Fibroblast of pulmonary artery (primary cell): Measurements from ENCODE around the gene SLC35F3.

Source experiments
- DNase-seq: peaks from one replicate; pipeline ENCODE4 v3.0.0-alpha.2; 2010; ENCODE audit warnings: low read depth
- H3K4me3 ChIP-seq: replicated peaks from 2 replicates; pipeline ENCODE4 v1.5.1; 2011; ENCODE audit warnings: low read depth, mild to moderate bottlenecking, control low read depth, low read length, moderate library complexity
- TF ChIP-seq, protein P1 (sequence below): IDR thresholded peaks from 2 replicates; pipeline ENCODE4 v1.5.1; 2011; ENCODE audit warnings: mild to moderate bottlenecking, control low read depth, low read length, inconsistent platforms; ENCODE audit errors: missing control alignments

Gene SLC35F3

DNA sequence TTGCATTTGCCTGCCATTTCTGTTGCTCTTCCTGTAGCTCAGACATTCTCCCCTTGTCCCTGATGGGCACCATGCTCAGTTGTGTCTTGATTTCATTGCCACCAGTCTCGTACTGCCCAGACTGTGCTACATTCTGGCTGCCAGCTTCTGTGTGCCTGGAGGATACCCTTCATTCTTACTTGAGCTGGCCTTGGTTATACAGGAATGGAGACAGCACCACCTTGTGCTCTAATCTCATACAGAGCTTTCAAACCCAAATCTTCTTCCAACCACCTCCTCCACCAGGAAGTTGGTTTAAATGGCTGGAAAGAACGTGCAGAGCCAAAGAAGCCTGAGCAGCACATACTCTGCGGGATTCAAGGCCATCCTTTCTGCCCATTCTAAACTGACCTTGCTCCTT is 165.3 kb downstream of the SLC35F3 start:
- TF ChIP-seq, protein P1, sequence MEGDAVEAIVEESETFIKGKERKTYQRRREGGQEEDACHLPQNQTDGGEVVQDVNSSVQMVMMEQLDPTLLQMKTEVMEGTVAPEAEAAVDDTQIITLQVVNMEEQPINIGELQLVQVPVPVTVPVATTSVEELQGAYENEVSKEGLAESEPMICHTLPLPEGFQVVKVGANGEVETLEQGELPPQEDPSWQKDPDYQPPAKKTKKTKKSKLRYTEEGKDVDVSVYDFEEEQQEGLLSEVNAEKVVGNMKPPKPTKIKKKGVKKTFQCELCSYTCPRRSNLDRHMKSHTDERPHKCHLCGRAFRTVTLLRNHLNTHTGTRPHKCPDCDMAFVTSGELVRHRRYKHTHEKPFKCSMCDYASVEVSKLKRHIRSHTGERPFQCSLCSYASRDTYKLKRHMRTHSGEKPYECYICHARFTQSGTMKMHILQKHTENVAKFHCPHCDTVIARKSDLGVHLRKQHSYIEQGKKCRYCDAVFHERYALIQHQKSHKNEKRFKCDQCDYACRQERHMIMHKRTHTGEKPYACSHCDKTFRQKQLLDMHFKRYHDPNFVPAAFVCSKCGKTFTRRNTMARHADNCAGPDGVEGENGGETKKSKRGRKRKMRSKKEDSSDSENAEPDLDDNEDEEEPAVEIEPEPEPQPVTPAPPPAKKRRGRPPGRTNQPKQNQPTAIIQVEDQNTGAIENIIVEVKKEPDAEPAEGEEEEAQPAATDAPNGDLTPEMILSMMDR: no peak
- DNase-seq: no peak
- no peak overlapping the region for H3K4me3 ChIP-seq

DNA sequence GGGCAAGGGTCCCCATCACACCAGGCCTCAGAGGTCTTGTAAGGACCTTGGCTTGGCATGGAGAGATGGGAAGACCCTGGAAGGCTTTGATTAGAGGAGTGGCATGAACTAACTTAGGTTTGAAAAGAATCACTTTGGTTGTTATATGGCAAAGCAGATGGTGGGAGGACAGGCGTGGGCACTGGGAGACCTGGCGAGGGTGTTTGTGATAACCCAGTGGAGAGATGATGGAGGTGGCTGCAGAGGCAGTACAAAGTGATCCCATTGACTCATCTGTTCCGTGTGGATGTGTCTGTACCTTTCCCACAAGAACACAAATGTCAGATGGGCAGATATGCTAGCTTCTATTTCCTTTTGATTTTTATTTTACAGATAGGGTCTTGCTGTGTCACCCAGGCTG is 168.3 kb downstream of the SLC35F3 start:
- TF ChIP-seq, protein P1: no peak
- DNase-seq: no peak
- no peak overlapping the region for H3K4me3 ChIP-seq

DNA sequence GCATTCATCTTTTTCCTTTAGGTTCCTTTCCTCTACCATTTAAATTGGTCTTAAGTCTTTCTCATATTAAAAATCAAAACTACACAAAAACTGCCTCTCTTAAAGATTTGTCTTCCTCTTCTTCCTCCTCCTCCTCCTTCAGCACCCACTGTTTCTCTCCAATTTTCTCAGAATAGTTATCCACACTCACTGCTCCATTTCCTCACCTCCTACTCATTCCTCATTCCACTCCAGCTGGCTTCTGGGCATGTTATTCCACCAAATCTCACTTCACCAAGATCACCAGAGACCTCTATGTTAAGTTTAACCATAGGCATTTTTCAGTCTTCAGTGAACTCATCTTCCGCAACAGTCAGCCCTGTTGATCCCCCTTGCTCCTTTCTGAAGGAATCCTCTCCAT is 173.7 kb downstream of the SLC35F3 start:
- TF ChIP-seq, protein P1: no peak
- no peak for DNase-seq
- no peak overlapping the region for H3K4me3 ChIP-seq

DNA sequence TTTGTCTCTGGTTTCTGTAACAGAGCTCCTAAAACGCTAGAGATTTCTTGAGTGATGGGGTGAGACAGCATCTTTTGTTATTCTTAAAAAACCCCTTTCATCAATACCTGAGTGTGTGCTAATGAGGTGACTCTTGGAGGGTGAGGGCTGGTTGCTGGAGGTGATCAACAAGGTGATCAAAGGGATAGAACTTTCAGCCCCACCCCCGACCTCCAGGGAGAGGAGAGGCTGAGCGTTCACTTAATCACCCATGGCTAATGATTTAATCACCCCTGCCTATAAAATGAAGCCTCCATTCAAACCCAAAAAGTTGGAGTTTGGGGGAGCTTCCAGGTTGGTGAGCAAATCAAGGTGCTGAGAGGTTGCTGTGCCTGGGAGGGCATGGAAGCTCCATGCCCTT is 175.4 kb downstream of the SLC35F3 start:
- TF ChIP-seq, protein P1: no peak
- no peak overlapping the region for H3K4me3 ChIP-seq
- no peak for DNase-seq

DNA sequence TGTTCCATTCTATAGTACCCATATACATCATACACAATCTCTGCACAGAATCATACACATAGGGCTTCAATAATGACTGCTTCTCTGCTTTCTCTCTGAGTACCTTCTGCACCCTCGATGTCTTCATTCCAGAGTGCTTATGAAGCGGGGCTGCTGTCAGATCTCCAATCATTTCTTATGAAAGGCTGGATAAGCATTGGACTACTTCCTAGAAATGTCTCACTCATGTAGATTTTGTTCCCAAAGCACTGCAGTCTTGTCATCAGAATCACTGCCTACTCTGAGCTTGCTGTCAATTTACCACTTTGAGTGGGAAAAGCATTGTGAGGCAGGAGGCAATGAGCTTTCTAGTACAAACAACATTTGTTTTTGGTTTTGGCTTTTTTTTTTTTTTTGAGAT is 179.0 kb downstream of the SLC35F3 start:
- TF ChIP-seq, protein P1: no peak
- no peak for DNase-seq
- no peak overlapping the region for H3K4me3 ChIP-seq

DNA sequence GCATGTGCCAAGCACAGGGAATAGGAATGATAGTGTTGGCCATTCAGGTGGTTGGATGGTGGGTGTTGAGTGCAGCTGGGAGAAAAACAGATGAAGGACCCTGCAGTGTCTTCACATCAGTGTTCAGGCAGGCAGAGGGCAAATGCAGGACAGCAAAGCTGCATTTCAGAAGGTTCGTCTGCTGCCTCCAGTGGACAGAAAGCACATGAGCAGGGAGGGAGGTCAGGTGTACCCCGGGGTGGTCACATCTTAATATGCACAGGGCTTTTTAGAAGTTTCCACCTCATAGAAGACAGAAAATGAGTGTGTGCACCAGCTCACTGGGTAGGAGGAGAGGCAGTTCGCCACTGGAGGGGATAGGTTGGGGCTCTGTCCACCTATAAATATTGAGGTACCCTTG is 184.9 kb downstream of the SLC35F3 start:
- TF ChIP-seq, protein P1: no peak
- DNase-seq: no peak
- no peak overlapping the region for H3K4me3 ChIP-seq

DNA sequence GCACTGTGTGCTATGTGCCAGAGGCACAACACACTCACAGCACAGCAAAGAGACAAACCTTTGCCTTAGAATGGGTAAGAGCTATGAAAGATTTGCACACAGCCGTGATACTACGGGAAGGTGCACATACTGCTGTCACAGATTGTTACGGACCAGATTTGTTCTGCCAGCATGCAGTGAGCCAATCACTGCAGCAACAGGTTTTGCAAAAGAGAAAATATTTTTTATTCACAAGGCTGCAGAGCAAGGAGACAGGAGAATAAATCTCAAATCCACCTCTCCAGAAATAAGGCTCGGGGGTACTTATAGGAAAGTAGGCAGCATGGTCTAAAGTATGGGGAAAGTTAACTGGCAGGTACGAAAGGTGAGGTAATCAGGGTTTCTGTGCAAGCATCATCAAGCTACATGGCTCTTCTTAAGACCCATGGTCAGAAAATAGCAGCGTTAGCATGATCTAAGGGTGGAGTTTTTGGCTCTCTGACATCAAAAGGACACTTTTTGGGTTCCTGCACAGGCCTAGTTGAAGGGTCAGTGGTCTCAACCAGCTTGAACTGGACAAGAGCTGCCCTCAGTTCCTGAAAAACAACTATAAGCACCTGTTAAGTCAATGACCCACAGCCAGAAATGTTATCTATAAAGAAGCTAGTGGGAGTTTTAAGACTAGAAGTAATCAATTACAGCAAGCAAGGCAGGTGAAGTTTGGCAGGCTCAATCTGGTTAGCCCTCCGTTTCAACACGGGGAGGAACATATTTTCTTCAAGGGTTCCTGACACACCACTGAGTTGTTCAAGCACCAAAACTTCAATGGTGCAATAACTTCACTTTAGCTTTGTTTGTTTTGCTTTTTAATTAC is 186.0 kb downstream of the SLC35F3 start:
- DNase-seq: no peak
- H3K4me3 ChIP-seq: no peak overlapping the region
- TF ChIP-seq, protein P1: no peak
